ENCODE measurements around the gene CAMK2N1. TPM values are rescaled to one million over a fixed set of nuclear protein-coding genes. Genes with fewer than 3 reads are reported as not detected.

Gene CAMK2N1
- total and polyA plus RNA-seq, 2 of the 13 experiments (the other 11 are each of a cell fraction or from before 2014, with no cell fraction given) = 38.0 to 38.6 TPM

DNA sequence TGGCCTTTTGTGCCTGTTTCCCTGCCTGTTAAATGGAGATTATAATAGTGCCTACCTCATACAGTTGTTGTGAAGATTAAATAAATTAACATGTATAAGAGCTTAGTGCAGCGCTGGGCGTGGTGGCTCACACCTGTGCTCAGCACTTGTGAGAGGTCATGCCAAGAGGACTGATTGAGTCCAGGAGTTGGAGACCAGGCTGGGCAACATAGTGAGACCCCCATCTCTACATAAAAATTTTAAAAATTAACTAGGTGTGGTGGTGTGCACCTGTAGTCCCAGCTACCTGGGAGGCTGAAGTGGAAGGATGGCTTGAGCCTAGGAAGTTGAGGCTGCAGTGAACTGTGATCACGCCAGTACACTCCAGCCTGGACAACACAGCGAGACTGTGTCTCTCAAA is 12.1 kb downstream of the CAMK2N1 start:
- 94% methylated on average over 4 of the region's 4 CpGs for WGBS (ENCODE audit: low lambda C conversion rate)
- FAIRE-seq (no peak), ATAC-seq (no peak), DNase-seq (ENCODE audit: low spot score) (no peak)
- in situ Hi-C loops (cut with HindIII; ENCODE audit: extremely low pct_ligation_motif_present, low pct_unique_long_range_greater_than_20kb) (no loop called here), intact Hi-C loops (cut with micrococcal nuclease; ENCODE audit: unreplicated experiment) (no loop called here)
- Histone ChIP-seq H4K20me1 (ENCODE audit: insufficient read depth, low read length) (no peaks in the 10 kb centered on the region), H3K36me3 (replicated peaks in 1 of 2; ENCODE audit: control insufficient read depth in 1 of 2, insufficient read depth in 2 of 2, low read length in 2 of 2) (no peaks in the 10 kb centered on the region), H3K9ac (ENCODE audit: insufficient read depth, low read depth, low read length) (no peak overlapping the region), H3K9me3 (ENCODE audit: low read length) (no peaks in the 10 kb centered on the region), H3K4me1 (ENCODE audit: insufficient read depth, low read length) (peaks cover 71% of the 10 kb centered on the region), H3K27ac (ENCODE audit: extremely low read length, insufficient read depth, low read length) (peak overlapping the region; percentile 61), H3K4me3 (replicated peaks in 1 of 3; ENCODE audit: insufficient read depth in 1 of 3, low read depth in 2 of 3, low read length in 3 of 3) (no peak overlapping the region), H3K79me2 (ENCODE audit: insufficient read depth, low read length) (peaks cover 16% of the 10 kb centered on the region), H3K4me2 (ENCODE audit: low read depth, low read length) (no peak overlapping the region), H2AFZ (ENCODE audit: low read length) (no peak overlapping the region), H3K27me3 (ENCODE audit: control insufficient read depth in 1 of 2, insufficient read depth in 2 of 2, low read length in 2 of 2) (no peaks in the 10 kb centered on the region)
- ChIA-PET POLR2A (interaction anchor here (0.7 to 2.3 kb wide), 3 partner anchors 10 to 19 kb away, joined by 3 to 11 read pairs (median 9); partner anchors contain the start of gene CAMK2N1), CTCF (ENCODE audit: low intra/inter-chr PET ratio, low total read pairs) (no interaction called here)
- TF ChIP-seq NAIF1 (CRISPR knock-in tag; IDR thresholded peaks at IDR 0.05; ENCODE audit: borderline replicate concordance) (0 out of 2 replicates have a peak, but pooled peaks have one; percentile 43), ZNF121 (CRISPR knock-in tag; IDR thresholded peaks at IDR 0.05) (peak; percentile 81), ZNF75D (CRISPR knock-in tag; IDR thresholded peaks at IDR 0.05; ENCODE audit: borderline replicate concordance) (peak; percentile 51; the same call in 1 of the 2 replicates), ZNF550 (CRISPR knock-in tag; IDR thresholded peaks at IDR 0.05; ENCODE audit: borderline replicate concordance) (no peak)
- no TSS peak for BruUV-seq (replicated peaks)

GRCh38 chr1:20472860-20473711 is 12.9 kb downstream of the CAMK2N1 start:
- ChIA-PET CTCF (ENCODE audit: low intra/inter-chr PET ratio, low total read pairs) (no interaction called here), POLR2A (interaction anchor here (1.2 to 2.3 kb wide), 3 partner anchors 8 to 13 kb away, joined by 9 to 11 read pairs (median 11); partner anchors contain the start of gene CAMK2N1)
- Histone ChIP-seq H4K20me1 (ENCODE audit: insufficient read depth, low read length) (no peaks in the 10 kb centered on the region), H3K4me1 (ENCODE audit: insufficient read depth, low read length) (peaks cover 63% of the 10 kb centered on the region), H3K4me2 (ENCODE audit: low read depth, low read length) (0 out of 2 replicates have a peak overlapping the region, but pooled peaks have one; percentile 7), H3K27me3 (ENCODE audit: control insufficient read depth in 1 of 2, insufficient read depth in 2 of 2, low read length in 2 of 2) (peaks cover 2 to 4% of the 10 kb centered on the region in 2 experiments; a peak in 2 of 5 replicates), H3K9ac (ENCODE audit: insufficient read depth, low read depth, low read length) (no peak overlapping the region), H3K36me3 (replicated peaks in 1 of 2; ENCODE audit: control insufficient read depth in 1 of 2, insufficient read depth in 2 of 2, low read length in 2 of 2) (no peaks in the 10 kb centered on the region), H2AFZ (ENCODE audit: low read length) (no peak overlapping the region), H3K27ac (ENCODE audit: extremely low read length, insufficient read depth, low read length) (no peak overlapping the region), H3K4me3 (replicated peaks in 1 of 3; ENCODE audit: insufficient read depth in 1 of 3, low read depth in 2 of 3, low read length in 3 of 3) (no peak overlapping the region), H3K9me3 (ENCODE audit: low read length) (no peaks in the 10 kb centered on the region), H3K79me2 (ENCODE audit: insufficient read depth, low read length) (peaks cover 8% of the 10 kb centered on the region)
- WGBS (ENCODE audit: low lambda C conversion rate) = 79% methylated on average over 16 of the region's 28 CpGs
- BruUV-seq (replicated peaks) = no TSS peak
- FAIRE-seq (no peak), DNase-seq (ENCODE audit: low spot score) (no peak), ATAC-seq (no peak)
- in situ Hi-C loops (cut with HindIII; ENCODE audit: extremely low pct_ligation_motif_present, low pct_unique_long_range_greater_than_20kb) (no loop called here), intact Hi-C loops (cut with micrococcal nuclease; ENCODE audit: unreplicated experiment) (no loop called here)
- TF ChIP-seq ZNF773 (CRISPR knock-in tag; IDR thresholded peaks at IDR 0.05; ENCODE audit: borderline replicate concordance) (no peak), KDM6A (CRISPR knock-in tag; IDR thresholded peaks at IDR 0.05; ENCODE audit: low read depth) (no peak), ZMYM3 (CRISPR knock-in tag; IDR thresholded peaks at IDR 0.05) (0 out of 2 replicates have a peak, but pooled peaks have one; percentile 20), MXD3 (CRISPR knock-in tag; IDR thresholded peaks at IDR 0.05) (no peak), ZBTB38 (CRISPR knock-in tag; IDR thresholded peaks at IDR 0.05) (peak; percentile 34; the same call in 1 of the 2 replicates), ZNF629 (CRISPR knock-in tag; conservative IDR thresholded peaks at IDR 0.05) (peak; percentile 74), ATRX (CRISPR knock-in tag; IDR thresholded peaks at IDR 0.05; ENCODE audit: borderline replicate concordance) (no peak), ZNF687 (CRISPR knock-in tag; IDR thresholded peaks at IDR 0.05) (peak; percentile 14; the same call in 1 of the 2 replicates), ZKSCAN1 (IDR thresholded peaks at IDR 0.05; ENCODE audit: low read length) (0 out of 2 replicates have a peak, but pooled peaks have one; percentile 49)
